Measurements from ENCODE around the gene SF1. TPM values are rescaled to one million over a fixed set of nuclear protein-coding genes. Genes with fewer than 3 reads are reported as not detected.

SF1 gene
- polyA plus RNA-seq, 1 of the 3 experiments (the other 2 are of a cell fraction): 66.3 TPM

DNA sequence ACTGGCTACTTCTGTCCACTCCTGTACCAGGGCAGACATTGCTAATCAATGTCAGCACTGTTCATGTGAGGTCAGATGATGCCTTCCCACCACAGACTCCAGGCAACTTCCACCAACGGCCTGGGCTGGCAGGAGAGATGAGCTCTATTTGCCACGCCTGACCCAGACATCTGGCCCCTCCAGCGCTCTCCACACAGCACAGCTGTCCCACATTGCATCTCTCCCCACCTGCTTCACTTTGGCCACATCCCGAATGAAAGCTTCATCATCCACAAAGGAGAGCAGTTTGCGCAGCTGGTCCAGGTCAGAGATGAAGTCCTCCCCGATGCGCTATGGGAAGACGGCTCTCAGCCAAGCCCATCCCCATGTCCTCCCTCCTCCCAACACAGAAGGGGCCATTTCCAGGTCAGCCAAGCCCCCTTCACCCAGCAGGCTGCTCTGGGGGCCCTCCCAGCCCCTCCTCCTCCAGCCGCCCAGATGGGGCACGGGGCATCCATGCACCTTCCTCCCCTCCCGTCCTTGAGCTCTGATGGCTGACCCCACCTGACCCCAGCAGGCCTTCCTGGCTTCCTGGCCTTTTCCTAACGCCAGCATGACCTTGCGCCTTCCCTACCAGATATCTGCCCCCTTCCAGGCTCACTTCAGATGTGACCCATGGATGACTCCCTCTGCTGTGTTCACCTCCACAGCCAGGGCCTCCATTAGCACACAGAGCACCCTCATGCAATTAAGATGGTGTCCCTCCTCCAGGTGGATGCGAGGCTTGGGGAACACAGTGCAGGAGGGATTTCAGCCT is 26.0 kb downstream of the SF1 start:
- no peaks in the 10 kb centered on the region for H3K79me2 ChIP-seq (ENCODE audit: insufficient read depth)
- peaks cover 2% of the 10 kb centered on the region; the same call in 1 of the 2 replicates for H4K20me1 ChIP-seq (ENCODE audit: insufficient read depth)
- ChIA-PET CTCF (interaction anchor here (0.9 to 3.4 kb wide), 5 partner anchors 8 to 64 kb away, joined by 3 to 15 read pairs (median 5); partner anchors contain the start of gene RASGRP2), POLR2A (no interaction called here)
- WGBS (ENCODE audit: low lambda C conversion rate): 87% methylated on average over 14 of the region's 14 CpGs
- TF ChIP-seq FOXJ3 (CRISPR knock-in tag; IDR thresholded peaks at IDR 0.05): no peak
- no peak for TF ChIP-seq GABPA (IDR thresholded peaks at IDR 0.05; ENCODE audit: low read depth)
- no peak for TF ChIP-seq EP300 (IDR thresholded peaks at IDR 0.05; ENCODE audit: borderline replicate concordance in 1 of 2, low read depth in 1 of 2, low read length in 1 of 2)
- TF ChIP-seq, protein P1, sequence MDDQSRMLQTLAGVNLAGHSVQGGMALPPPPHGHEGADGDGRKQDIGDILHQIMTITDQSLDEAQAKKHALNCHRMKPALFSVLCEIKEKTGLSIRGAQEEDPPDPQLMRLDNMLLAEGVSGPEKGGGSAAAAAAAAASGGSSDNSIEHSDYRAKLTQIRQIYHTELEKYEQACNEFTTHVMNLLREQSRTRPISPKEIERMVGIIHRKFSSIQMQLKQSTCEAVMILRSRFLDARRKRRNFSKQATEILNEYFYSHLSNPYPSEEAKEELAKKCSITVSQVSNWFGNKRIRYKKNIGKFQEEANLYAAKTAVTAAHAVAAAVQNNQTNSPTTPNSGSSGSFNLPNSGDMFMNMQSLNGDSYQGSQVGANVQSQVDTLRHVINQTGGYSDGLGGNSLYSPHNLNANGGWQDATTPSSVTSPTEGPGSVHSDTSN (IDR thresholded peaks at IDR 0.05): no peak
- TF ChIP-seq SIN3A (IDR thresholded peaks at IDR 0.05; ENCODE audit: borderline replicate concordance, low read depth, low read length): no peak
- no peak for TF ChIP-seq RFX5 (IDR thresholded peaks at IDR 0.05; ENCODE audit: low read length)
- TF ChIP-seq, protein P2, sequence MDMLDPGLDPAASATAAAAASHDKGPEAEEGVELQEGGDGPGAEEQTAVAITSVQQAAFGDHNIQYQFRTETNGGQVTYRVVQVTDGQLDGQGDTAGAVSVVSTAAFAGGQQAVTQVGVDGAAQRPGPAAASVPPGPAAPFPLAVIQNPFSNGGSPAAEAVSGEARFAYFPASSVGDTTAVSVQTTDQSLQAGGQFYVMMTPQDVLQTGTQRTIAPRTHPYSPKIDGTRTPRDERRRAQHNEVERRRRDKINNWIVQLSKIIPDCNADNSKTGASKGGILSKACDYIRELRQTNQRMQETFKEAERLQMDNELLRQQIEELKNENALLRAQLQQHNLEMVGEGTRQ (IDR thresholded peaks at IDR 0.05; ENCODE audit: borderline replicate concordance, low read depth, low read length): no peak
- TF ChIP-seq, protein P3, sequence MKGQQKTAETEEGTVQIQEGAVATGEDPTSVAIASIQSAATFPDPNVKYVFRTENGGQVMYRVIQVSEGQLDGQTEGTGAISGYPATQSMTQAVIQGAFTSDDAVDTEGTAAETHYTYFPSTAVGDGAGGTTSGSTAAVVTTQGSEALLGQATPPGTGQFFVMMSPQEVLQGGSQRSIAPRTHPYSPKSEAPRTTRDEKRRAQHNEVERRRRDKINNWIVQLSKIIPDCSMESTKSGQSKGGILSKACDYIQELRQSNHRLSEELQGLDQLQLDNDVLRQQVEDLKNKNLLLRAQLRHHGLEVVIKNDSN (IDR thresholded peaks at IDR 0.05; ENCODE audit: borderline replicate concordance, low read depth): no peak
- no peak for TF ChIP-seq NRF1 (IDR thresholded peaks at IDR 0.05; ENCODE audit: low read depth, low read length)
- no peak for TF ChIP-seq TAF1 (IDR thresholded peaks at IDR 0.05; ENCODE audit: borderline replicate concordance, low read depth, low read length)
- no peak for TF ChIP-seq SMC3 (IDR thresholded peaks at IDR 0.05; ENCODE audit: low read depth, low read length)
- TF ChIP-seq RCOR1 (IDR thresholded peaks at IDR 0.05; ENCODE audit: low read length): no peak
- no peaks in the 10 kb centered on the region for H3K9me2 ChIP-seq
- no peaks in the 10 kb centered on the region for H3K27me3 ChIP-seq (ENCODE audit: insufficient read depth)
- no peaks in the 10 kb centered on the region; a peak in 1 of 4 replicates for H3K4me1 ChIP-seq (ENCODE audit: control insufficient read depth in 1 of 2, insufficient read depth in 2 of 2, low read depth in 1 of 2, low read length in 1 of 2)
- no peak overlapping the region for H3K4me2 ChIP-seq
- H3K4me3 ChIP-seq (ENCODE audit: low read depth in 2 of 2, low read length in 1 of 2): no peak overlapping the region
- H3K9me3 ChIP-seq: no peaks in the 10 kb centered on the region
- H2AFZ ChIP-seq (ENCODE audit: low read depth): no peak overlapping the region
- no peak overlapping the region for H3K27ac ChIP-seq (ENCODE audit: low read depth in 2 of 2, low read length in 1 of 2)
- no peaks in the 10 kb centered on the region for H3K36me3 ChIP-seq (replicated peaks in 1 of 2; ENCODE audit: control insufficient read depth in 1 of 2, insufficient read depth in 2 of 2, low read length in 1 of 2)
- no peak for DNase-seq
- peaks cover 21% of the 10 kb centered on the region for H3F3A ChIP-seq (replicated peaks; ENCODE audit: insufficient read depth)
- no peak overlapping the region for H3K9ac ChIP-seq

DNA sequence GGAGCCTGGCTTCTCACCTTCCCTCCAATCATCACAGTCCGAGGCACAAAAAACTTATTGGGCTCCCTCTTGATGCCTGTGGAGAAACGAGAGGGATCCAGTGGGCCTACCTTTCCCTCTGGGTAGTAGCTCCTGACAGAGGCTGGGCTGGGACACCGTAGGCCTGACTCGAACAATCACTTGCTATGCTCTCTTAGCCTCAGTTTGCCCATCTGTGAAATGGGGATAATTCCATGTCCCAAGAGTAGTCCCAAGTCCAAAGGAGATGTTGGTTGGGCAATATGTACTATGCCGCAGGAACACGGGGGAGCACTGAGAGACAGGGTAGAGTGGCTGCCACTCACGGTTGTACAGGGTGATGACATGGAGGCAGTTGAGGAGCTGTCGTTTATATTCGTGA is 26.8 kb downstream of the SF1 start:
- no peak overlapping the region for H2AFZ ChIP-seq (ENCODE audit: low read depth)
- WGBS (ENCODE audit: low lambda C conversion rate): 94% methylated on average over 9 of the region's 9 CpGs
- no peak overlapping the region for H3K9ac ChIP-seq
- H3K27ac ChIP-seq (ENCODE audit: low read depth in 2 of 2, low read length in 1 of 2): no peak overlapping the region
- no peaks in the 10 kb centered on the region for H3K27me3 ChIP-seq (ENCODE audit: insufficient read depth)
- ChIA-PET CTCF (interaction anchor here (2.0 to 3.4 kb wide), 2 partner anchors 9 to 17 kb away, joined by 5 to 15 read pairs; no protein-coding TSS in a partner anchor), POLR2A (no interaction called here)
- H3K9me2 ChIP-seq: no peaks in the 10 kb centered on the region
- no peak overlapping the region for H3K4me2 ChIP-seq
- H3K36me3 ChIP-seq (replicated peaks in 1 of 2; ENCODE audit: control insufficient read depth in 1 of 2, insufficient read depth in 2 of 2, low read length in 1 of 2): no peaks in the 10 kb centered on the region
- TF ChIP-seq YY1 (IDR thresholded peaks at IDR 0.05; ENCODE audit: low read depth) (no peak), RFX5 (IDR thresholded peaks at IDR 0.05; ENCODE audit: low read length) (no peak), SMC3 (IDR thresholded peaks at IDR 0.05; ENCODE audit: low read depth, low read length) (no peak), TCF12 (IDR thresholded peaks at IDR 0.05) (no peak), EZH2phosphoT487 (IDR thresholded peaks at IDR 0.05; ENCODE audit: borderline replicate concordance, low read depth) (no peak), JUND (IDR thresholded peaks at IDR 0.05) (no peak), GATA2 (CRISPR knock-in tag; IDR thresholded peaks at IDR 0.05) (no peak), TEAD4 (IDR thresholded peaks at IDR 0.05; ENCODE audit: borderline replicate concordance, insufficient read depth) (no peak), NFIC (IDR thresholded peaks at IDR 0.05; ENCODE audit: borderline replicate concordance) (no peak), FOXM1 (IDR thresholded peaks at IDR 0.05; ENCODE audit: low read depth) (no peak), NRF1 (IDR thresholded peaks at IDR 0.05; ENCODE audit: low read depth, low read length) (no peak)
- TF ChIP-seq, protein P4, sequence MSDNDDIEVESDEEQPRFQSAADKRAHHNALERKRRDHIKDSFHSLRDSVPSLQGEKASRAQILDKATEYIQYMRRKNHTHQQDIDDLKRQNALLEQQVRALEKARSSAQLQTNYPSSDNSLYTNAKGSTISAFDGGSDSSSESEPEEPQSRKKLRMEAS (IDR thresholded peaks at IDR 0.05; ENCODE audit: low read depth): no peak
- TF ChIP-seq, protein P3 (IDR thresholded peaks at IDR 0.05; ENCODE audit: borderline replicate concordance, low read depth): no peak
- DNase-seq: no peak
- H3K4me1 ChIP-seq (ENCODE audit: control insufficient read depth in 1 of 2, insufficient read depth in 2 of 2, low read depth in 1 of 2, low read length in 1 of 2): no peaks in the 10 kb centered on the region; a peak in 1 of 4 replicates
- no peaks in the 10 kb centered on the region for H3K79me2 ChIP-seq (ENCODE audit: insufficient read depth)
- H3K4me3 ChIP-seq (ENCODE audit: low read depth in 2 of 2, low read length in 1 of 2): no peak overlapping the region
- H4K20me1 ChIP-seq (ENCODE audit: insufficient read depth): peaks cover 2% of the 10 kb centered on the region; the same call in 1 of the 2 replicates
- H3F3A ChIP-seq (replicated peaks; ENCODE audit: insufficient read depth): peaks cover 22% of the 10 kb centered on the region
- H3K9me3 ChIP-seq: no peaks in the 10 kb centered on the region

Measured in SK-N-SH (cell line).